ENCODE measurements around the gene FRMD4A.
"Not testable (repeated sequence)": the region's sequence is repeated elsewhere in the genome, so short reads cannot be mapped to it uniquely, and the experiment has no call there.

FRMD4A gene

GRCh38 chr10:13728898-13729535 is 601.7 kb downstream of the FRMD4A start:
- DNase-seq = no peak

- DNase-seq = no peak
These were observed 605.1 kb downstream of the FRMD4A start for GRCh38 chr10:13725594-13725993.

GRCh38 chr10:13724484-13724883 is 606.2 kb downstream of the FRMD4A start:
- DNase-seq = no peak

GRCh38 chr10:13722747-13723653 is 607.7 kb downstream of the FRMD4A start:
- DNase-seq = no peak

- DNase-seq = no peak
These were observed 609.2 kb downstream of the FRMD4A start for GRCh38 chr10:13721486-13721885.

- DNase-seq = no peak
These were observed 610.0 kb downstream of the FRMD4A start for GRCh38 chr10:13720699-13721098.

- no peak for DNase-seq
These were observed 611.3 kb downstream of the FRMD4A start for GRCh38 chr10:13719425-13719824.

- no peak for DNase-seq
These were observed 611.9 kb downstream of the FRMD4A start for GRCh38 chr10:13718820-13719219.

GRCh38 chr10:13717936-13718772 is 612.6 kb downstream of the FRMD4A start:
- DNase-seq = peak; percentile 57

GRCh38 chr10:13717571-13717935 is 613.2 kb downstream of the FRMD4A start:
- DNase-seq = no peak

GRCh38 chr10:13716081-13717071 is 614.3 kb downstream of the FRMD4A start:
- no peak for DNase-seq

GRCh38 chr10:13715596-13715995 is 615.1 kb downstream of the FRMD4A start:
- not testable (repeated sequence) for DNase-seq

- no peak for DNase-seq
These were observed 615.6 kb downstream of the FRMD4A start for GRCh38 chr10:13715100-13715499.

- DNase-seq = peak; percentile 38
These were observed 617.7 kb downstream of the FRMD4A start for GRCh38 chr10:13712837-13713581.

- DNase-seq = no peak
These were observed 618.3 kb downstream of the FRMD4A start for GRCh38 chr10:13712476-13712836.

GRCh38 chr10:13711291-13711690 is 619.4 kb downstream of the FRMD4A start:
- no peak for DNase-seq

GRCh38 chr10:13709931-13710650 is 620.6 kb downstream of the FRMD4A start:
- no peak for DNase-seq

GRCh38 chr10:13708256-13708990 is 622.3 kb downstream of the FRMD4A start:
- DNase-seq = no peak

GRCh38 chr10:13707156-13707881 is 623.4 kb downstream of the FRMD4A start:
- peak; percentile 31 for DNase-seq

All from activated CD4-positive, alpha-beta T cell treated with anti-CD3 and anti-CD28 coated beads for 48 hours (primary cell).